ENCODE data around the gene LYRM2. TPM values are rescaled to one million over a fixed set of nuclear protein-coding genes. Genes with fewer than 3 reads are reported as not detected.
A peak's percentile ranks its signal among the peaks of the same experiment; 100 is the strongest.

The LYRM2 gene
- total and polyA plus RNA-seq, 9 of the 15 experiments (the other 6 are each of a cell fraction or from before 2014, with no cell fraction given) = 13.9 to 115 (median 42.9) TPM

GRCh38 chr6:89638320-89639195 lies at the start of gene LYRM2 (continued):
- peak; percentile 89 for TF ChIP-seq KDM5B (IDR thresholded peaks at IDR 0.05; ENCODE audit: insufficient replicate concordance, low read depth, low read length)
- TF ChIP-seq, protein P1, sequence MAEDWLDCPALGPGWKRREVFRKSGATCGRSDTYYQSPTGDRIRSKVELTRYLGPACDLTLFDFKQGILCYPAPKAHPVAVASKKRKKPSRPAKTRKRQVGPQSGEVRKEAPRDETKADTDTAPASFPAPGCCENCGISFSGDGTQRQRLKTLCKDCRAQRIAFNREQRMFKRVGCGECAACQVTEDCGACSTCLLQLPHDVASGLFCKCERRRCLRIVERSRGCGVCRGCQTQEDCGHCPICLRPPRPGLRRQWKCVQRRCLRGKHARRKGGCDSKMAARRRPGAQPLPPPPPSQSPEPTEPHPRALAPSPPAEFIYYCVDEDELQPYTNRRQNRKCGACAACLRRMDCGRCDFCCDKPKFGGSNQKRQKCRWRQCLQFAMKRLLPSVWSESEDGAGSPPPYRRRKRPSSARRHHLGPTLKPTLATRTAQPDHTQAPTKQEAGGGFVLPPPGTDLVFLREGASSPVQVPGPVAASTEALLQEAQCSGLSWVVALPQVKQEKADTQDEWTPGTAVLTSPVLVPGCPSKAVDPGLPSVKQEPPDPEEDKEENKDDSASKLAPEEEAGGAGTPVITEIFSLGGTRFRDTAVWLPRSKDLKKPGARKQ (CRISPR knock-in tag; IDR thresholded peaks at IDR 0.05) = no peak
- TF ChIP-seq PKNOX1 (IDR thresholded peaks at IDR 0.05) = peak; percentile 26; the same call in 1 of the 2 replicates
- peak; percentile 60; the same call in 1 of the 2 replicates for TF ChIP-seq MTA3 (IDR thresholded peaks at IDR 0.05; ENCODE audit: borderline replicate concordance)
- no peak; the same call in 1 of the 2 replicates for TF ChIP-seq TGIF2 (CRISPR knock-in tag; IDR thresholded peaks at IDR 0.05)
- peak; percentile 77; the same call in 1 of the 2 replicates for TF ChIP-seq MYC (IDR thresholded peaks at IDR 0.05; ENCODE audit: low read depth, low read length)
- TF ChIP-seq MYC (CRISPR knock-in tag; IDR thresholded peaks at IDR 0.05; ENCODE audit: borderline replicate concordance, low read depth) = peak; percentile 35; the same call in 1 of the 2 replicates
- no peak for TF ChIP-seq DNMT1 (IDR thresholded peaks at IDR 0.05)
- TF ChIP-seq POLR2A (conservative IDR thresholded peaks at IDR 0.05) = peak; percentile 97
- TF ChIP-seq RBM39 (optimal IDR thresholded peaks at IDR 0.05; ENCODE audit: low read depth, low read length) = no peak
- no peak for TF ChIP-seq SAFB2 (IDR thresholded peaks at IDR 0.05; ENCODE audit: borderline replicate concordance, low read depth, low read length, severe bottlenecking)
- TF ChIP-seq E2F1 (CRISPR knock-in tag; IDR thresholded peaks at IDR 0.05) = peak; percentile 76
- TF ChIP-seq SNAPC5 (CRISPR knock-in tag; IDR thresholded peaks at IDR 0.05) = no peak
- no peak for TF ChIP-seq NFIX (CRISPR knock-in tag; IDR thresholded peaks at IDR 0.05; ENCODE audit: low read depth)
- TF ChIP-seq BACH1 (tag; IDR thresholded peaks at IDR 0.05) = no peak
- peak; percentile 38; the same call in 1 of the 2 replicates for TF ChIP-seq ZNF592 (IDR thresholded peaks at IDR 0.05)
- TF ChIP-seq ETV5 (CRISPR knock-in tag; IDR thresholded peaks at IDR 0.05; ENCODE audit: low read depth) = peak; percentile 75
- no peak for TF ChIP-seq NFXL1 (CRISPR knock-in tag; IDR thresholded peaks at IDR 0.05)
- TF ChIP-seq HEY1 (CRISPR knock-in tag; IDR thresholded peaks at IDR 0.05; ENCODE audit: borderline replicate concordance) = no peak

Data from K562 (cell line).